Measurements from ENCODE around the gene IL17C. TPM values are rescaled to one million over a fixed set of nuclear protein-coding genes. Genes with fewer than 3 reads are reported as not detected.
A peak's percentile ranks its signal among the peaks of the same experiment; 100 is the strongest.
"Not testable (repeated sequence)": the region's sequence is repeated elsewhere in the genome, so short reads cannot be mapped to it uniquely, and the experiment has no call there.

IL17C gene
- total RNA-seq, 2 donors from 2014 or later, result 0.65 to 0.86 TPM

DNA sequence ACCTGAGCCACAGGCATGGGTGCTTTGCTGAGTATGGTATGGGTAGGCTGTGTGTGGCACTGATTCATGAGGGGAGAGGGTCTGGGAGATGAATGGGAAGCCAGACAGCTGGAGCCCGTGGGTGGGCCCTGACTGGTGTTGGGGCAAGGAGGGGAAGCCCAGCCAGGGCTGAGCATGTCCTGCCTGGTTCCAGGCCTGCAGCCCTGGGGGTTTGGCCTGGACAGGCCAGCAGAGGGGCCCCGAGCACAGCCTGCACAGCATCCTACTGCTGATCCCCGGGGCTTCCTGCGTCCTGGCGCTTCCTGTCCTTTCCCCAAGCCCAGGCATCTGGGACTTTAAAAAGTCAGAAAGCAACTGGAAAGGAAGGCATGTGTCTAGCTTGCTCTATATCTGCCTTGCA, 29.1 kb downstream of the IL17C start:
- peak overlapping the region; percentile 45 for H3K27ac Mint-ChIP-seq
- no peaks in the 10 kb centered on the region for H3K9me3 ChIP-seq (ENCODE audit: control insufficient read depth, low read length, poor library complexity, severe bottlenecking)
- ATAC-seq (no peak), DNase-seq (no peak)
- no peak overlapping the region for H3K4me3 Mint-ChIP-seq
- H3K4me1 Mint-ChIP-seq, result peaks cover 5% of the 10 kb centered on the region
- H3K36me3 Mint-ChIP-seq (ENCODE audit: low read depth), result no peaks in the 10 kb centered on the region
- H3K27me3 Mint-ChIP-seq, result no peaks in the 10 kb centered on the region

DNA sequence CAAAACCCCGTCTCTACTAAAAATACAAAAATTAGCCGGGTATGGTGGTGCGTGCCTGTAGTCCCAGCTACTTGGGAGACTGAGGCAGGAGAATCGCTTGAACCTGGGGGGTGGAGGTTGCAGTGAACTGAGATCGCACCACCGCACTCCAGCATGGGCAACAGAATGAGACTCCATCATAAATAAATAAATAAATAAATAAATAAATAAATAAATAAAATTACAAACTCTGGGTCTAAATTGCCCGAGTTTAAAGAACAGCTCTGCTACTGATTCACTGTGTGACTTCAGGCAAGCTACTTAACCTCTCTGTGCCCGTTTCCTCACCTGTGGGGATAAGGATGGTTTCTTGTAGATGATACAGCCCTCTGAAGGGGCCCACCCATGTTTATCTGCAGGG, 31.1 kb downstream of the IL17C start:
- not testable (repeated sequence) for H3K4me1 Mint-ChIP-seq; H3K27ac Mint-ChIP-seq; H3K27me3 Mint-ChIP-seq; ATAC-seq; H3K4me3 Mint-ChIP-seq; H3K9me3 ChIP-seq (ENCODE audit: control insufficient read depth, low read length, poor library complexity, severe bottlenecking); H3K36me3 Mint-ChIP-seq (ENCODE audit: low read depth); DNase-seq

DNA sequence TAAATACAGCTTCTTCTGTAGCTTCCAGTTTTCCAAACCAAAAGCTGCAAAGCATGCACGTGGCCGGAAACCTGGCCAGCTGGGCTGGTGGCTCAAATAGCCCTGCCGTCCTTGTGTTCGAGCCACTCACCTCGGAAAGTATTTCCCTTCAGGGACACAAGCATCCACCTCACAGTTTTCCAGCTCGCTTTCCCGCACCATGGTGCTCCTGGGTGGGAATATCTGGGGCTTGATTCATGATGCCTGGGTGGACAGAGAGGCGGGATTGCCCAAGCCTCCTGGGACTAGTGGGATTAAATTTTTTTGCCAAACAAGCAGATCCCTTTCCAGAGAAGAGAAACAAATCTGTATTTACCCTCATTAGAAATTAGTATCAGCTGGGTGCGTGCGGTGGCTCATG, 31.6 kb downstream of the IL17C start:
- peaks cover 4% of the 10 kb centered on the region for H3K4me1 Mint-ChIP-seq
- no peak for DNase-seq
- no peak for ATAC-seq

DNA sequence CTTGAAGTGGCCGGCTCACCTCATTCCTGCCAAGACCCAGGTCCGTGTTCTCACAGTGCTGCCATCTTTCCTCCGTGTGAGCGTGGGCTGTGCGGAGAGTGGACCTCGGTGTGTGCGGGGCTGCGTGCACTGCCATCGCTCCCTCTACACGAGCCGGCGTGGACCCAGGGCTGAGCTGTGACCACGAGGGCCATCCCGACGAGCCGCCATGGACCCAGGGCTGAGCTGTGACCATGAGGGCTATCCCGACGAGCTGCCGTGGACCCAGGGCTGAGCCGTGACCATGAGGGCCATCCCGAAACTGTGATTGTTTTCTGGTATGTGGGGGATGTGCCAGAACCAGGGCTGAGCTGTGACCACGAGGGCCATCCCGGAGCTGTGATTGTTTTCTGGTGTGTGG, 33.4 kb downstream of the IL17C start:
- no peak for ATAC-seq
- no peak overlapping the region for H3K27ac Mint-ChIP-seq

More for the DNA sequence above, 31.6 kb downstream of the IL17C start:
- no peak overlapping the region for H3K27ac Mint-ChIP-seq
- H3K27me3 Mint-ChIP-seq, result no peaks in the 10 kb centered on the region
- no peaks in the 10 kb centered on the region for H3K9me3 ChIP-seq (ENCODE audit: control insufficient read depth, low read length, poor library complexity, severe bottlenecking)
- H3K4me3 Mint-ChIP-seq, result no peak overlapping the region
- H3K36me3 Mint-ChIP-seq (ENCODE audit: low read depth), result no peaks in the 10 kb centered on the region

DNA sequence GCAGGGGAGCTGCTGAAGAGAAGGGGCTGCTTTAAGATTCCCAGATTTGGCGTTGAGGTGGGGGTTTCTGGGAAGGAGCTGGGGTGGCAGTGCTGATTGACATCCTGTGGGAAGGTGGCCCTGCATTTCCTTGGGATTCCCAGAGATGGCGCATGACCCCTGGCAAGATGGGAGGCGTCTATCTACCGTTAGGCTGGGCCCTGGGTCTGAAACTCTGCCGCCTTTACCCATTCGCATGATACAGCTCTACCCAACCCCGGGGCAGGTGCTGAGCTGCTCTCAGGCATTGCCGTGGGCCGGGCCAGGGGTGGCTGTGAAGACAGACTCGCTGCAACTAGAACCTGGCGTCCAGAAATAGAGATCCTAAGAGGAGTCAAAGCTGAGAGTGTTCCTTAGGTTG, 34.4 kb downstream of the IL17C start:
- DNase-seq (no peak), ATAC-seq (no peak)
- H3K27ac Mint-ChIP-seq, result no peak overlapping the region
- no peaks in the 10 kb centered on the region for H3K27me3 Mint-ChIP-seq
- H3K4me3 Mint-ChIP-seq, result no peak overlapping the region
- no peaks in the 10 kb centered on the region for H3K9me3 ChIP-seq (ENCODE audit: control insufficient read depth, low read length, poor library complexity, severe bottlenecking)
- H3K36me3 Mint-ChIP-seq (ENCODE audit: low read depth), result no peaks in the 10 kb centered on the region
- H3K4me1 Mint-ChIP-seq, result peaks cover 4% of the 10 kb centered on the region

More for the DNA sequence above, 33.4 kb downstream of the IL17C start:
- no peak for DNase-seq
- Mint-ChIP-seq H3K36me3 (ENCODE audit: low read depth) (no peaks in the 10 kb centered on the region), H3K4me1 (peaks cover 4% of the 10 kb centered on the region), H3K4me3 (no peak overlapping the region), H3K27me3 (no peaks in the 10 kb centered on the region)
- no peaks in the 10 kb centered on the region for H3K9me3 ChIP-seq (ENCODE audit: control insufficient read depth, low read length, poor library complexity, severe bottlenecking)

DNA sequence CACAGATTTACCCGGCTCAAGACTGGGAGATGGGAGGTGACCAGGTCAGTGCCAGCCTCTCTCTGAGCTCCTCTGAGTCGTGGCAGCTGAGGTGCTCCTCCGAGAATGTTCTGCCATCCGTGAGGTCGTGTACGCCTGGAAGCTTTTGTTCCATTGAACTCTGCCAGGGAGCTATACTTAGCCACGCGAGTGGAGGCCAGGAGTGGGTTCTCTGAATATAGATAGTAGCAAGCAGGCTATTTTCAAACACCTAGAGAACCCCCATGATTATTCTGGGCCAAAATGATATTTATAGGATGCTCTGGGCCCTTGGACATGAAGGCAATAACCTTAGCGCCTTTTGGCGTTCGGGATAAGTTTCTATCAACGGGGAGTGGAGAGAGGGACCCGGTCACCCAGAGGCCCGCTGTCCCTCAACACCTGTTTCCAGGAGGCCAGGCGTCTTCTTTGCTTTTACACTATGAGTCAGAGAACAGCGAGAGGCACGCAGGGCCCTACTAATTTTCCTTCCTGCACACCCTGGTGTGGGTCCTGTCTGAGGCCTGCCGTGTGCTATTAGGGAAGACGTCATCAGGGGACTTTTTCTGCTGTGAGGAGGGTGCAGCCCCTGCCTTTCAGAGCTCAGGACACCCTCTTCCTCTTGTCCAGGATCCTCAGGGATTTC, 35.5 kb downstream of the IL17C start:
- DNase-seq, result no peak
- Mint-ChIP-seq H3K36me3 (ENCODE audit: low read depth) (no peaks in the 10 kb centered on the region), H3K27me3 (no peaks in the 10 kb centered on the region), H3K27ac (peak overlapping the region; percentile 9), H3K4me1 (peaks cover 2% of the 10 kb centered on the region), H3K4me3 (no peak overlapping the region)
- ATAC-seq, result no peak
- H3K9me3 ChIP-seq (ENCODE audit: control insufficient read depth, low read length, poor library complexity, severe bottlenecking), result no peaks in the 10 kb centered on the region

DNA sequence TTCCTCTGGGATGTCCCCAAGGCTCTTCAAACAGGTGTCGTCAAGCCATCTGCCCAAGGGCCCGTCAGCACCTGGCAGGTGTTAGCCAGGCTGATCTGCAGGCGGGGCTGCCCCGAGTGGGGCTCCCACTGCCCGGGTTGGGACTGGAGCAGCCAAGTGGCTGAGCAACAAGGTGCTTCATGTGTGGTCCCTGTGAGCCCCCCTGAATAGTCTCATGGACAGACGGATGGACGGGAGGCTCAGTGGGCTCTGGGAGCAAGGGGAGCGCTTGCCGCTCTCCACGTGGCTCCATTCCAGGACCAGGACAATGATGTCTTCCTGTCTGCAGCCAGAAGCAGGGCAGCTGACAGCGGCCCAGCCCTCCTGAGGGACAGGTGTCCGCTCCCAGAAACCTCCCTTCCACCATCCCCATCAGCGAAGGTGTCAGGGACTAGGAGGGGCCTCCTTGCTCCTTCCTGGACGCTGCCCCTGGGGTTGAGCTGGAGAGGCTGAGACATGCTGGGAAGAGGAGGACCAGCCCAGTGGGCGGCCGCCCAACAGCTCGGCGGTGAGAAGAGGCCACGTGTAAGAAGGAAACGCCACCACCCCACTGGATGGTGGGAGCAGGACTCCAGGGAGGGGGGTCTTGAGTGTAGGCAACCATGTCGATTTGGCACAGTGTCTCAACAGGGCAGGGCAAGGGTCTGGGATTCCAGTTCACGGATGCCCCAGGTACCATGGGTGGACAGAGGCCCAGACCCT, 38.3 kb downstream of the IL17C start:
- Mint-ChIP-seq H3K4me1 (peaks cover 9% of the 10 kb centered on the region), H3K27me3 (no peaks in the 10 kb centered on the region), H3K27ac (no peak overlapping the region), H3K4me3 (no peak overlapping the region), H3K36me3 (ENCODE audit: low read depth) (no peaks in the 10 kb centered on the region)
- no peak for ATAC-seq
- H3K9me3 ChIP-seq (ENCODE audit: control insufficient read depth, low read length, poor library complexity, severe bottlenecking), result no peaks in the 10 kb centered on the region
- DNase-seq, result no peak

DNA sequence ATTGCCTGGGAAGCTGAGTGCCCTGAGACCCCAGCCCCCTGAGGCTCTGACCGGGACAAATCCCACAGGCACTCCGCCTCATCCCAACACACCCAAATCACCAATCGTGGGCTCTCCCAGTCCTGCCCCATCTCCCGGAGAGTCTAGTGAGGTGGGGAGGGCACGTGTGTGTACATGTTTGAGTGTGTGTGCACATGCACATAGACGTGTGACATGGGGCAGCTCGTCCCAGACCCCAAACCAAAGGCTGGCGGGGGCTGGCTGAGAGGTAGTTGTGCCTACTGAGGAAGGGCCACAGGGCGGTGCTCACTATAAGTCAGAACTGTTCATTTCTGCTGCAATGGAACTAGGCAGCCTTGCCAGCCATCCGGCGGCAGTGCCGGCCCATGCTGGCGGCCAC, 39.3 kb downstream of the IL17C start:
- H3K9me3 ChIP-seq (ENCODE audit: control insufficient read depth, low read length, poor library complexity, severe bottlenecking), result no peaks in the 10 kb centered on the region
- Mint-ChIP-seq H3K4me1 (peaks cover 18% of the 10 kb centered on the region), H3K36me3 (ENCODE audit: low read depth) (no peaks in the 10 kb centered on the region), H3K27ac (no peak overlapping the region), H3K27me3 (no peaks in the 10 kb centered on the region), H3K4me3 (no peak overlapping the region)
- ATAC-seq, result no peak
- DNase-seq, result no peak

DNA sequence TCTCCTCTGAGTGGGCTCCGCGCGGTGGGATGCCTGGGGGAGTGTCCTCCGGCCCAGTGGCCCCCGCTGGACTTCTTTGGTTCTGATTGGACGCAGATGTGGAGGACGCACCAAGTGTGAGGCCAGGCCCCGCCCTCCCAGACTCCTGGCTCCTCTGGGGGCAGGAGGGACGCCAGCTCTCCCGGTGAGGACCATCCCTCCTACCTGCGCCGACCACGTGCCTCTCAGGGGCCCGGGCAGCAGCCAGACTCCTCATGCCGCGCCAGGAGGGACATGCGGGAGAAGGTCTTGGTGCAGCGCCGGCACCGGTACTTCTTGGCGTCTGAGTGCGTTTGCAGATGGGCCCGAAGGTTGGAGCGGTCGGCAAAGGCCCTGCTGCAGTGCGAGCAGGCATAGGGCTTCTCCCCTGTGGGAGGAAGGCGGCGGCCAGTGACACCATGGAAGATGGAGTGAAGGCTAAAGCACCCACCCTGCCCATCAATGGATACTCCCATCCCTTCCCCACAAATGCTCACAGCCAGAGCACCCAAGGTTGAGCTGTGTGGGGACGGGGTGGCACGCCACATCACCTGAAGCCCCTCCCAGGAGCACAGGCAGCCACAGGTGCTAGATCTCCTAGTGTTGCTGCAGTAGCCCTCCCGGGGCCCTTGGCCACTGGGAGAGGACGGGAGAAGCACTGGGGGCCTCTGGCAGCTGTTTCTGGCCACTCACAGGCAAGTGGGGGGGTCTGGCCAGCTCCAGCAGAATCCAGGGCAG, 40.0 kb downstream of the IL17C start:
- H3K4me1 Mint-ChIP-seq, result peaks cover 20% of the 10 kb centered on the region
- no peaks in the 10 kb centered on the region for H3K36me3 Mint-ChIP-seq (ENCODE audit: low read depth)
- H3K27ac Mint-ChIP-seq, result no peak overlapping the region
- H3K9me3 ChIP-seq (ENCODE audit: control insufficient read depth, low read length, poor library complexity, severe bottlenecking), result no peaks in the 10 kb centered on the region
- DNase-seq (no peak), ATAC-seq (no peak)
- no peak overlapping the region for H3K4me3 Mint-ChIP-seq
- no peaks in the 10 kb centered on the region for H3K27me3 Mint-ChIP-seq

DNA sequence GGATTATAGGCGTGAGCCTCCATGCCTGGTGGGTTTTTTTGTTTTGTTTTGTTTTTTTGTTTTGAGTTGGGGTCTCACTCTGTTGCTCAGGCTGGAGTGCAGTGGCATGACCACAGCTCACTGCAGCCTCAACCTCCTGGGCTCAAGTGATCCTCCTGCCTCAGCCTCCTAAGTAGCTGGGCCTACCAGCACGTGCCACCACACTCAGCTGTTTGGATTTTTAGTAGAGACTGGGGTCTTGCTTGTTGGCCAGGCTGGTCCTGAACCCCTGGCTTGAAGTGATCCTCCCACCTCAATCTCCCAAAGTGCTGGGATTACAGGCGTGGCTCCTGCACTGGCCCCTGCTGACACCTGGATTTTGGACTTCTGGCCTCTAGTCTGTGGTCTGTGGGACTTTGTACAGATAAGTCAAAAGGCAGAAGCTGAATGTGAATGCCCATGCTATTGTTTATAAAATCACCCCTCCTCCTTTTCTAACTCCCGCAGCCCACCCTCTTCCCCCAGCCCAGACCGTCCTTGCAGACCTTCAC, 42.2 kb downstream of the IL17C start:
- no peaks in the 10 kb centered on the region for H3K27me3 Mint-ChIP-seq

DNA sequence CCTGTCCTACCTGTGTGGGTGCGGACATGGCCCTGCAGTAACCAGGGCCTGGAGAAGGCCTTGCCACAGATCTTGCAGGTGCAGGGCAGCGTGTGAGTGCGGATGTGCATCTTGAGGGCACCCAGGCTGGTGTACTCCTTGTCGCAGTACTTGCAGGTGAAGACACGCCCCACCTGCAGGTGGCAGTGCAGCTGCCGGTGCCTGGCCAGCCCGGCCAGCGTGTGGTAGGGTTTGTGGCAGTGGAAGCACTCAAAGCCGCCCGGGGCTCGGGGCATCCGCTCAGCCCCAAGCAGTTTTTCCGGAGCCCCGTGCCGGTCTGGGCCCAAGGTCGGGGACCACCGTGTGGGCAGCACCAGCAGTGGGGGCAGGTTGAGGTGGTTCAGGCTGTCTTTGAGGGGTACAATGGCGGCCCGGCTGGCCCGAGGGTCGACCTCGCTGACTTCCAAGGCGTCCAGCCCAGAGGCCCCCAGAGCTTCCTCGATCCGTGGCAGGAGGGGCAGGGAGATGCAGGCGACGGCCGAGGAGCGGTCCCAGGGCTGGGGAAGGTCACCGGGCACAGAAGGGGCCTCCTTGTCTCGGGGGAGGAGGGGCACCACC, 42.8 kb downstream of the IL17C start:
- H3K9me3 ChIP-seq (ENCODE audit: control insufficient read depth, low read length, poor library complexity, severe bottlenecking), result no peaks in the 10 kb centered on the region
- peaks cover 27% of the 10 kb centered on the region for H3K4me1 Mint-ChIP-seq
- H3K27me3 Mint-ChIP-seq, result no peaks in the 10 kb centered on the region
- peak in 1 of 3 donors; percentile 41 for DNase-seq
- peak; percentile 28 for ATAC-seq
- no peaks in the 10 kb centered on the region for H3K36me3 Mint-ChIP-seq (ENCODE audit: low read depth)
- H3K27ac Mint-ChIP-seq, result peak overlapping the region; percentile 88
- H3K4me3 Mint-ChIP-seq, result peak overlapping the region; percentile 79

More for the DNA sequence above, 42.2 kb downstream of the IL17C start:
- Mint-ChIP-seq H3K4me3 (peak overlapping the region; percentile 71), H3K36me3 (ENCODE audit: low read depth) (no peaks in the 10 kb centered on the region), H3K27ac (peak overlapping the region; percentile 88), H3K4me1 (peaks cover 27% of the 10 kb centered on the region)
- ATAC-seq, result no peak
- H3K9me3 ChIP-seq (ENCODE audit: control insufficient read depth, low read length, poor library complexity, severe bottlenecking), result no peaks in the 10 kb centered on the region
- DNase-seq, result no peak

DNA sequence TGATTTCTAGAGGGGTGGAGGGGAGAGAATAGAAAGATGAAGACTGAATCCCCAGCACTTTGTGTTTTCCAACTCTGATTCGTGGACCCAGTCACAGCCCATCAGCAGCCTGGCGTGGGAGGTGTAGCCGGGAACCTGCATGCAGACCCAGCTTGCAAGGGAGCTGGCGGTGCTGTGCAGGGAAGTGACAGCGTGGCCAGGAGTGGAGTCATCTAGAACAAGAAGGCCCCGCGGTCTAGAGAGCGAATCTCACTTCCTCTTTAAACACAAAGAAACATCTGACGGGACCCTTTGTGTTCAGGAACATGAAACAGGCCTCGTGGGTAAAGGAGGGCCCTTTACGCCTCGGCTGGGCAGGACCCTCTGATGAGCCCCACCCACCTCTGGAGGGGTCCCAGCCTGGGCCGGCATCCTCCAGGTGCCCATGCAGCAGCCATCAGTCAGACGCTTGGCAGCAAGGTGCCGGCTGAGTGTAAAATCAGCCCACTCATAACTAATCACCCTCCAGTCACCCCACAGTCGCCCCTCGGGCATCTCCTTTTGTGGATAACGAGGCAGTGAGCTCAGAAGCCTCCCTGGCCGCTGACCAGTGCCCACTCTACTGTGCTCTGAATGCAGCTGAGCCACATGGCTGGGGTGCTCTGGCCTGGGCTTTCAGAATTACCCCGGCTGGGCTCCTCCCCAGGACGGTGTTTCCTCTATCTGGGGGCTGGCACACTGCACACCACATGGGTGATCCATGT, 43.5 kb downstream of the IL17C start:
- no peaks in the 10 kb centered on the region for H3K36me3 Mint-ChIP-seq (ENCODE audit: low read depth)
- DNase-seq (peak in 1 of 3 donors; percentile 38), ATAC-seq (peak; percentile 56)
- H3K27ac Mint-ChIP-seq, result peak overlapping the region; percentile 88
- H3K4me1 Mint-ChIP-seq, result peaks cover 27% of the 10 kb centered on the region
- H3K9me3 ChIP-seq (ENCODE audit: control insufficient read depth, low read length, poor library complexity, severe bottlenecking), result no peaks in the 10 kb centered on the region
- H3K27me3 Mint-ChIP-seq, result no peaks in the 10 kb centered on the region
- peak overlapping the region; percentile 79 for H3K4me3 Mint-ChIP-seq

Data from T-helper 17 cell (primary cell).